ENCODE data around the gene THSD7B. TPM values are rescaled to one million over a fixed set of nuclear protein-coding genes. Genes with fewer than 3 reads are reported as not detected.

THSD7B gene
- total RNA-seq, 4 donors from 2014 or later: 0.27 TPM; not detected in 3

DNA sequence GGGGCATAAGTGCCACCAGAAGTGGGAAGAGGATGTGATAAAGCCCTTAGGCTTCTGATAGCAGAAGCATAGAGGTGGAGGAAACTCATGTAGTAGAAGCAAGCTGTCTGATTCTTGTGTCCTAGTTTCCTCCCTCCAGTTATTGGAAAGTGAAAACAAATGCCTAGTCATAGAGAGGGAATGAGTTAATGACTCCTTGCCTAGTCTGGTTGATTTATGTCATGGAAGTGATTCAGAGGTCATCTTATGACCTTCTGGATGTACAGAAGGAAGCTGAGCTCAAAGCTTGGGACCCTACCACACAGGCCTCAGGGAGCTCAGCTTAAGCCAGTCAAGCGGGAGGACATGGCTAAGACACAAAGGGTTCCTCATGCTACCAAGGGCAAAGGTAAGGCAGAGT lies 232.2 kb downstream of the THSD7B start:
- TF ChIP-seq CTCF (IDR thresholded peaks at IDR 0.05) (no peak), EP300 (IDR thresholded peaks at IDR 0.05; ENCODE audit: low read depth) (no peak), POLR2A (IDR thresholded peaks at IDR 0.05) (no peak), POLR2AphosphoS5 (IDR thresholded peaks at IDR 0.05) (no peak)
- Histone ChIP-seq H3K27ac (no peak overlapping the region), H3K36me3 (no peaks in the 10 kb centered on the region), H3K9me3 (no peaks in the 10 kb centered on the region), H3K27me3 (no peaks in the 10 kb centered on the region), H3K4me1 (no peaks in the 10 kb centered on the region), H3K4me3 (no peak overlapping the region)
- DNase-seq: no peak
- WGBS, 2 donors (ENCODE audit: low coverage in 1 of 2): 80 to 93% methylated on average over 1 of the region's 1 CpG
- in situ Hi-C loops (cut with MboI; ENCODE audit: low pct_ligation_motif_present in 1 of 4, low pct_unique_long_range_greater_than_20kb in 1 of 4, low sequenced_read_pairs in 3 of 4) (no loop called here), intact Hi-C loops (cut with DNase I; ENCODE audit: low total_unique reads) (no loop called here)

GRCh38 chr2:137000811-137001210 lies 235.5 kb downstream of the THSD7B start:
- Histone ChIP-seq H3K9me3 (no peaks in the 10 kb centered on the region), H3K4me3 (no peak overlapping the region), H3K4me1 (no peaks in the 10 kb centered on the region), H3K36me3 (no peaks in the 10 kb centered on the region), H3K27me3 (no peaks in the 10 kb centered on the region), H3K27ac (no peak overlapping the region)
- 33 to 34% methylated on average over 2 of the region's 2 CpGs for WGBS, 2 donors (ENCODE audit: low coverage in 1 of 2)
- DNase-seq: no peak
- in situ Hi-C loops (cut with MboI; ENCODE audit: low pct_ligation_motif_present in 1 of 4, low pct_unique_long_range_greater_than_20kb in 1 of 4, low sequenced_read_pairs in 3 of 4) (no loop called here), intact Hi-C loops (cut with DNase I; ENCODE audit: low total_unique reads) (no loop called here)
- TF ChIP-seq EP300 (IDR thresholded peaks at IDR 0.05; ENCODE audit: low read depth) (no peak), CTCF (IDR thresholded peaks at IDR 0.05) (no peak), POLR2AphosphoS5 (IDR thresholded peaks at IDR 0.05) (no peak), POLR2A (IDR thresholded peaks at IDR 0.05) (no peak)

DNA sequence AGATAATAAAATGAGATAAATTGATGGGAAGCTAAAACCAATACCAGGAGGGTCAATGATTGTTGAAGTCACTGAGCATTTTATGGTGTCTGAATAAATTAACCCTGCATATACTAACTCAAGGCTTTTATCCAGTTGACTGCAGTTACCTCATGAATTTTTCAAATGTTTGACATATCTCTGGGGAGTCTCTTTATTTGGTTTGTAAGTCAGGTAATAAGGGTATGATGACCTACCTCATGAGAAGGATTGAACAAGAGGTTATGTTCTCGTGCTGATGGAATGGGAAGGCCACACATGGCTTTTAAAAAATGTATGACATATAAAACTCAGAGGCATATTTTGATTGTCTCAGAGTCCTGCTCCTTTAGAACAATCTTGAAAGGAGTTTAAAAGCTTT lies 237.6 kb downstream of the THSD7B start:
- Histone ChIP-seq H3K4me3 (no peak overlapping the region), H3K36me3 (no peaks in the 10 kb centered on the region), H3K27me3 (no peaks in the 10 kb centered on the region), H3K9me3 (no peaks in the 10 kb centered on the region), H3K27ac (no peak overlapping the region), H3K4me1 (no peaks in the 10 kb centered on the region)
- TF ChIP-seq EP300 (IDR thresholded peaks at IDR 0.05; ENCODE audit: low read depth): no peak
- TF ChIP-seq POLR2AphosphoS5 (IDR thresholded peaks at IDR 0.05): no peak
- TF ChIP-seq CTCF (IDR thresholded peaks at IDR 0.05): no peak
- TF ChIP-seq POLR2A (IDR thresholded peaks at IDR 0.05): no peak
- WGBS, 2 donors (ENCODE audit: low coverage in 1 of 2): 60 to 77% methylated on average over 1 of the region's 1 CpG
- intact Hi-C loops (cut with DNase I; ENCODE audit: low total_unique reads) (no loop called here), in situ Hi-C loops (cut with MboI; ENCODE audit: low pct_ligation_motif_present in 1 of 4, low pct_unique_long_range_greater_than_20kb in 1 of 4, low sequenced_read_pairs in 3 of 4) (no loop called here)
- no peak for DNase-seq

- DNase-seq: no peak
- no peak overlapping the region for H3K27ac ChIP-seq
- H3K27me3 ChIP-seq: no peaks in the 10 kb centered on the region
- no peaks in the 10 kb centered on the region for H3K4me1 ChIP-seq
- H3K4me3 ChIP-seq: no peak overlapping the region
- 73 to 74% methylated on average over 2 of the region's 2 CpGs for WGBS, 2 donors (ENCODE audit: low coverage in 1 of 2)
- TF ChIP-seq CTCF (IDR thresholded peaks at IDR 0.05) (no peak), POLR2AphosphoS5 (IDR thresholded peaks at IDR 0.05) (no peak), EP300 (IDR thresholded peaks at IDR 0.05; ENCODE audit: low read depth) (no peak), POLR2A (IDR thresholded peaks at IDR 0.05) (no peak)
- intact Hi-C loops (cut with DNase I; ENCODE audit: low total_unique reads) (no loop called here), in situ Hi-C loops (cut with MboI; ENCODE audit: low pct_ligation_motif_present in 1 of 4, low pct_unique_long_range_greater_than_20kb in 1 of 4, low sequenced_read_pairs in 3 of 4) (no loop called here)
- no peaks in the 10 kb centered on the region for H3K36me3 ChIP-seq
- no peaks in the 10 kb centered on the region for H3K9me3 ChIP-seq
Measured at GRCh38 chr2:137005210-137005609, 239.9 kb downstream of the THSD7B start.
